Measurements from ENCODE around the gene RNF144A. TPM values are rescaled to one million over a fixed set of nuclear protein-coding genes. Genes with fewer than 3 reads are reported as not detected.

The RNF144A gene
- polyA plus RNA-seq, 1 of the 3 experiments (the other 2 are of a cell fraction), result 15.6 TPM

GRCh38 chr2:6931753-6932152 lies 14.5 kb downstream of the RNF144A start:
- H2AFZ ChIP-seq (ENCODE audit: low read depth), result no peak overlapping the region
- peaks cover 64% of the 10 kb centered on the region for H3K79me2 ChIP-seq (ENCODE audit: insufficient read depth)
- ChIA-PET CTCF (interaction anchor here (1.3 to 25.9 kb wide), 7 partner anchors 10 to 84 kb away, joined by 3 to 437 read pairs (median 7); partner anchors contain the start of gene RNF144A), POLR2A (no interaction called here)
- H3K36me3 ChIP-seq (replicated peaks in 1 of 2; ENCODE audit: control insufficient read depth in 1 of 2, insufficient read depth in 2 of 2, low read length in 1 of 2), result no peaks in the 10 kb centered on the region
- peaks cover 0 to 35% of the 10 kb centered on the region in 2 experiments; a peak in 2 of 4 replicates for H3K4me1 ChIP-seq (ENCODE audit: control insufficient read depth in 1 of 2, insufficient read depth in 2 of 2, low read depth in 1 of 2, low read length in 1 of 2)
- H3K9me3 ChIP-seq, result no peaks in the 10 kb centered on the region
- no peaks in the 10 kb centered on the region for H3K27me3 ChIP-seq (ENCODE audit: insufficient read depth)
- H3K4me3 ChIP-seq (ENCODE audit: low read depth in 2 of 2, low read length in 1 of 2), result no peak overlapping the region
- peaks cover 26% of the 10 kb centered on the region; the same call in 1 of the 2 replicates for H4K20me1 ChIP-seq (ENCODE audit: insufficient read depth)
- H3F3A ChIP-seq (replicated peaks; ENCODE audit: insufficient read depth), result no peaks in the 10 kb centered on the region
- H3K4me2 ChIP-seq, result no peak overlapping the region
- H3K27ac ChIP-seq (ENCODE audit: low read depth in 2 of 2, low read length in 1 of 2), result no peak overlapping the region
- DNase-seq, result no peak
- WGBS (ENCODE audit: low lambda C conversion rate), result 97% methylated on average over 1 of the region's 1 CpG
- H3K9me2 ChIP-seq, result no peaks in the 10 kb centered on the region
- no peak overlapping the region for H3K9ac ChIP-seq
- no peak for TF ChIP-seq SMC3 (IDR thresholded peaks at IDR 0.05; ENCODE audit: low read depth, low read length)
- no peak for TF ChIP-seq RAD21 (IDR thresholded peaks at IDR 0.05; ENCODE audit: low read length)
- no peak for TF ChIP-seq POLR2AphosphoS5 (IDR thresholded peaks at IDR 0.05; ENCODE audit: low read depth, low read length)
- no peak for TF ChIP-seq USF1 (IDR thresholded peaks at IDR 0.05; ENCODE audit: borderline replicate concordance, low read depth)
- TF ChIP-seq ZBTB33 (IDR thresholded peaks at IDR 0.05; ENCODE audit: borderline replicate concordance, low read depth), result no peak
- TF ChIP-seq MEF2A (IDR thresholded peaks at IDR 0.05; ENCODE audit: borderline replicate concordance, low read depth), result no peak
- TF ChIP-seq CHD2 (IDR thresholded peaks at IDR 0.05; ENCODE audit: low read length, partially characterized antibody), result no peak
- TF ChIP-seq RXRA (IDR thresholded peaks at IDR 0.05; ENCODE audit: borderline replicate concordance, low read depth), result no peak
- TF ChIP-seq FOXM1 (IDR thresholded peaks at IDR 0.05; ENCODE audit: low read depth), result no peak
- TF ChIP-seq RFX5 (IDR thresholded peaks at IDR 0.05; ENCODE audit: low read length), result no peak
- TF ChIP-seq NFIC (IDR thresholded peaks at IDR 0.05; ENCODE audit: borderline replicate concordance), result no peak

- no peak for DNase-seq
- Histone ChIP-seq H3K9me3 (no peaks in the 10 kb centered on the region), H2AFZ (ENCODE audit: low read depth) (no peak overlapping the region), H3K4me1 (ENCODE audit: control insufficient read depth in 1 of 2, insufficient read depth in 2 of 2, low read depth in 1 of 2, low read length in 1 of 2) (peaks cover 0 to 35% of the 10 kb centered on the region in 2 experiments; a peak in 2 of 4 replicates), H3K79me2 (ENCODE audit: insufficient read depth) (peaks cover 68% of the 10 kb centered on the region), H3K4me2 (no peak overlapping the region), H3K27me3 (ENCODE audit: insufficient read depth) (no peaks in the 10 kb centered on the region), H3K36me3 (replicated peaks in 1 of 2; ENCODE audit: control insufficient read depth in 1 of 2, insufficient read depth in 2 of 2, low read length in 1 of 2) (no peaks in the 10 kb centered on the region), H3K27ac (ENCODE audit: low read depth in 2 of 2, low read length in 1 of 2) (no peak overlapping the region), H3K4me3 (ENCODE audit: low read depth in 2 of 2, low read length in 1 of 2) (no peak overlapping the region), H3F3A (replicated peaks; ENCODE audit: insufficient read depth) (no peaks in the 10 kb centered on the region), H3K9ac (no peak overlapping the region), H4K20me1 (ENCODE audit: insufficient read depth) (peaks cover 26% of the 10 kb centered on the region), H3K9me2 (no peaks in the 10 kb centered on the region)
- ChIA-PET CTCF (interaction anchor here (1.0 to 25.9 kb wide), 8 partner anchors 9 to 83 kb away, joined by 3 to 437 read pairs (median 6); partner anchors contain the start of gene RNF144A), POLR2A (no interaction called here)
- 87% methylated on average over 1 of the region's 1 CpG for WGBS (ENCODE audit: low lambda C conversion rate)
- TF ChIP-seq NFIC (IDR thresholded peaks at IDR 0.05; ENCODE audit: borderline replicate concordance) (no peak), USF1 (IDR thresholded peaks at IDR 0.05; ENCODE audit: borderline replicate concordance, low read depth) (no peak), CTCF (IDR thresholded peaks at IDR 0.05) (no peak), FOXJ3 (CRISPR knock-in tag; IDR thresholded peaks at IDR 0.05) (no peak), RXRA (IDR thresholded peaks at IDR 0.05; ENCODE audit: borderline replicate concordance, low read depth) (no peak)
- TF ChIP-seq, protein P1, sequence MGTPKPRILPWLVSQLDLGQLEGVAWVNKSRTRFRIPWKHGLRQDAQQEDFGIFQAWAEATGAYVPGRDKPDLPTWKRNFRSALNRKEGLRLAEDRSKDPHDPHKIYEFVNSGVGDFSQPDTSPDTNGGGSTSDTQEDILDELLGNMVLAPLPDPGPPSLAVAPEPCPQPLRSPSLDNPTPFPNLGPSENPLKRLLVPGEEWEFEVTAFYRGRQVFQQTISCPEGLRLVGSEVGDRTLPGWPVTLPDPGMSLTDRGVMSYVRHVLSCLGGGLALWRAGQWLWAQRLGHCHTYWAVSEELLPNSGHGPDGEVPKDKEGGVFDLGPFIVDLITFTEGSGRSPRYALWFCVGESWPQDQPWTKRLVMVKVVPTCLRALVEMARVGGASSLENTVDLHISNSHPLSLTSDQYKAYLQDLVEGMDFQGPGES (IDR thresholded peaks at IDR 0.05; ENCODE audit: low read depth, low read length), result no peak
These were observed 15.0 kb downstream of the RNF144A start for GRCh38 chr2:6932206-6932605.
